Glutamatergic neuron (in vitro differentiated cells): ENCODE results near the gene USP46. TPM values are rescaled to one million over a fixed set of nuclear protein-coding genes. Genes with fewer than 3 reads are reported as not detected.

Source experiments
- DNase-seq: peaks from one replicate; pipeline ENCODE4 v3.0.0; 2022
- H3K27ac Mint-ChIP-seq: one replicate; pipeline ENCODE4 v1.8.0; 2020; ENCODE audit warnings: mild to moderate bottlenecking, mixed read lengths, inconsistent platforms; ENCODE audit not compliant: unreplicated experiment
- H3K27me3 Mint-ChIP-seq: one replicate; pipeline ENCODE4 v1.8.0; 2020; ENCODE audit warnings: mild to moderate bottlenecking, moderate library complexity, mixed read lengths, inconsistent platforms; ENCODE audit not compliant: unreplicated experiment
- H3K36me3 Mint-ChIP-seq: one replicate; pipeline ENCODE4 v1.8.0; 2020; ENCODE audit warnings: mild to moderate bottlenecking, mixed read lengths, inconsistent platforms; ENCODE audit not compliant: unreplicated experiment
- H3K4me1 Mint-ChIP-seq: one replicate; pipeline ENCODE4 v1.8.0; 2020; ENCODE audit warnings: mild to moderate bottlenecking, low read depth, mixed read lengths, inconsistent platforms; ENCODE audit not compliant: unreplicated experiment
- H3K4me3 Mint-ChIP-seq: one replicate; pipeline ENCODE4 v1.8.0; 2020; ENCODE audit warnings: mild to moderate bottlenecking, mixed read lengths, inconsistent platforms; ENCODE audit not compliant: unreplicated experiment
- H3K9me3 Mint-ChIP-seq: one replicate; pipeline ENCODE4 v1.8.0; 2020; ENCODE audit warnings: mild to moderate bottlenecking, moderate library complexity, mixed read lengths, inconsistent platforms; ENCODE audit not compliant: unreplicated experiment
- total RNA-seq: library from RNA; stranded (reverse); fragmentation: NEBNext Ultra II Directional; extraction: Animal tissue kit (Norgen Biotek cat#: 25700); gene quantifications from one replicate; pipeline ENCODE4 v1.2.1, GENCODE V29; 2021; ENCODE audit not compliant: unreplicated experiment
- TF ChIP-seq, protein P1 (sequence below): fragments of 200-600 bp; sonication (generic); IDR thresholded peaks from one replicate; pipeline ENCODE4 v1.5.0; 2021; ENCODE audit not compliant: partially characterized antibody, unreplicated experiment

Gene USP46
- total RNA-seq, 1 donor from 2014 or later, result 72.4 TPM

DNA sequence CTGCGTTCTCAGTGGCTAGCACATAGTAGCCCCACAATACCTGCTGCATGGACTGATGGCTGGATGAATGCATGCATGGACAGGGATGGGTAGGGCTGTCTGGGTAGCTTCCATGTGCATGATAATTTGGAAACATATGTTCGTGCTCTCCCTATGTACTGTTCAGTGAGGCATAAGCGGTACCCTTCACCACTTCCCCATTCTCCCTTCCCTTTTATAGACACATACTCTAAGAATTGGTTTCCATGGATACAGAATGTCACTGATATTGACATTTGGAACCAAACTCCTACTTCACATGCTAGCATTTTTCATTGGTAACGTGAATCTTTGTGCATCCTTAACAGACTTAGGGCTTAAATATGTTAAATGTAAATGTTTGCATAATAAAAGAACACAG lies 20.4 kb downstream of the USP46 start:
- TF ChIP-seq, protein P1, sequence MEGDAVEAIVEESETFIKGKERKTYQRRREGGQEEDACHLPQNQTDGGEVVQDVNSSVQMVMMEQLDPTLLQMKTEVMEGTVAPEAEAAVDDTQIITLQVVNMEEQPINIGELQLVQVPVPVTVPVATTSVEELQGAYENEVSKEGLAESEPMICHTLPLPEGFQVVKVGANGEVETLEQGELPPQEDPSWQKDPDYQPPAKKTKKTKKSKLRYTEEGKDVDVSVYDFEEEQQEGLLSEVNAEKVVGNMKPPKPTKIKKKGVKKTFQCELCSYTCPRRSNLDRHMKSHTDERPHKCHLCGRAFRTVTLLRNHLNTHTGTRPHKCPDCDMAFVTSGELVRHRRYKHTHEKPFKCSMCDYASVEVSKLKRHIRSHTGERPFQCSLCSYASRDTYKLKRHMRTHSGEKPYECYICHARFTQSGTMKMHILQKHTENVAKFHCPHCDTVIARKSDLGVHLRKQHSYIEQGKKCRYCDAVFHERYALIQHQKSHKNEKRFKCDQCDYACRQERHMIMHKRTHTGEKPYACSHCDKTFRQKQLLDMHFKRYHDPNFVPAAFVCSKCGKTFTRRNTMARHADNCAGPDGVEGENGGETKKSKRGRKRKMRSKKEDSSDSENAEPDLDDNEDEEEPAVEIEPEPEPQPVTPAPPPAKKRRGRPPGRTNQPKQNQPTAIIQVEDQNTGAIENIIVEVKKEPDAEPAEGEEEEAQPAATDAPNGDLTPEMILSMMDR, result no peak
- Mint-ChIP-seq H3K9me3 (peaks cover 2% of the 10 kb centered on the region), H3K27me3 (peaks cover 4% of the 10 kb centered on the region), H3K36me3 (no peaks in the 10 kb centered on the region), H3K4me1 (peaks cover 8% of the 10 kb centered on the region), H3K4me3 (no peak overlapping the region), H3K27ac (no peak overlapping the region)
- DNase-seq, result no peak

DNA sequence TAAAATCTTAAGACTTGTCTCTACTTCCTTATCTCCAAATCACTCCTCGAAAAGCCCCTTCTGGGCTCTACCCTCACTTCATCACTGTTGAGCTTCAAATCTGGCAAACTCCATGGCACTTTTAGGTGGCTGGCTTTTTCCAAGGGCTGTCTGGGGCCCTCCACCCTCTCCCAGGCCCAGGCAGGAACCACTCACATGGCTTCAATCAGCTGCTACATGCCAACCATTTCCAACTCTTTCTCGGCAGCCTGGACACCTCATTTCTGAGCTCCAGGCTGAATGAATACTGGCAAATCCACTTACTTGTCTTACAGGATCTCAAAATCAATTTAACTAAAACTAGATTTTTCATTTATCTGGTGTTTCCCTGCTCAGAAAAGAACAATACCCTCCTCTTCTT lies 22.0 kb downstream of the USP46 start:
- TF ChIP-seq, protein P1, result no peak
- no peaks in the 10 kb centered on the region for H3K36me3 Mint-ChIP-seq
- peaks cover 4% of the 10 kb centered on the region for H3K27me3 Mint-ChIP-seq
- no peak overlapping the region for H3K4me3 Mint-ChIP-seq
- H3K4me1 Mint-ChIP-seq, result peaks cover 8% of the 10 kb centered on the region
- H3K9me3 Mint-ChIP-seq, result peaks cover 2% of the 10 kb centered on the region
- DNase-seq, result no peak
- peak overlapping the region; percentile 12 for H3K27ac Mint-ChIP-seq

DNA sequence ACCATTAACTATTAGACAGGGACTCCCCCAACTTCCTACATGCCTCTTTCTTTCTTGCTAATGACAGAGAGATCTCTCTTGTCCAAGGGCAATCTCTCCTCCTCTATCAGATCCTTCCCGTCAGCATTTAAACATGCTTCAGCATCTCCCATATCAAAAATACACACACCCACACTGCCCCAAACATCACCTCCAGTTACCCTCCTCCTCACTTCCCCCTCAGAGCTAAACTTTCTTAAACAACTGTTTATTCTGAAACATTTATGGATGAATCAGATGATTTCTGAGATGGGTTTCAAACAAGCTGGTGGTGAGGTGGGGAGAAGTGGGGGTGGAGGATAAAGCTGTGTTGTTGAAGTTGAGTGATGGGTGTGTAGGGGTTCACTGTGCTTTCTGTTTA lies 23.5 kb downstream of the USP46 start:
- H3K9me3 Mint-ChIP-seq, result peaks cover 4% of the 10 kb centered on the region
- peaks cover 4% of the 10 kb centered on the region for H3K27me3 Mint-ChIP-seq
- no peak overlapping the region for H3K4me3 Mint-ChIP-seq
- H3K27ac Mint-ChIP-seq, result no peak overlapping the region
- no peaks in the 10 kb centered on the region for H3K36me3 Mint-ChIP-seq
- TF ChIP-seq, protein P1, result no peak
- DNase-seq, result no peak
- H3K4me1 Mint-ChIP-seq, result peaks cover 8% of the 10 kb centered on the region

DNA sequence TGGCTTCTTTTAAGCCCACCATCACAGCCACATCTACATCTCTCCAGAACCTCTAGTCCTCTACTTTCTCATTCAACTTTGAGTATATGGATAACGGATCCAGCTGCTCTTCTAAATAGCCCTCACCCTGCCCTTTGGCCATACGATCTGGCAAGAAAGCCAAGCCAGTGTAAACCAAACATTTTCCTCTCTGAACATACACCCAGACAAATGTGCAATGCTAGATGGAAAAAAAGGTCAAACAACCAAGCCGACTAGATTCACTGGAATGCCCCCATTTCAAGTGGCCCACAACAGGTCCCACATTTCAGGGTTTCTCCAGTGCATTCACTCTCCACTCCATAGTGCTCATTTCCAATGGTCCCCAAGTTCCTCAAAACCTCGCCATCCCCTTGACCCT lies 24.0 kb downstream of the USP46 start:
- peaks cover 4% of the 10 kb centered on the region for H3K9me3 Mint-ChIP-seq
- H3K4me1 Mint-ChIP-seq, result peaks cover 8% of the 10 kb centered on the region
- no peak overlapping the region for H3K4me3 Mint-ChIP-seq
- H3K27me3 Mint-ChIP-seq, result peaks cover 4% of the 10 kb centered on the region
- TF ChIP-seq, protein P1, result no peak
- H3K27ac Mint-ChIP-seq, result no peak overlapping the region
- DNase-seq, result no peak
- no peaks in the 10 kb centered on the region for H3K36me3 Mint-ChIP-seq

DNA sequence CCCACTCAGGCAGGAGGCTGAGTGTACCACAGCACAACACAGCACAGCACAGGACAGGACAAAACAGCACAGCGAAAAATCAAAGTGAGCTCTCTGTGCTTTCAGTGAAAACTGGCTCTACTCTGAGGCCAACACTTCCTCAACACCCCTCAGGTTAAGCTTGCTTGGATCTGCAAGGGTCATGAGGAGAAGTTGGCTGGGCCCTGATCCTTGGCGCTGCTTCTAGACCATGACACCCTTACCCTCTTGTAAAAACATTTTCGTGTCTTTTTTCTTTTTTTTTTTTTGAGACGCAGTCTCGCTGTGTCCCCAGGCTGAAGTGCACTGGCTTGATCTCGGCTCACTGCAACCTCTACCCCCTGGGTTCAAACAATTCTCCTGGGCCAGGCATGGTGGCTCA lies 25.3 kb downstream of the USP46 start:
- H3K4me3 Mint-ChIP-seq, result no peak overlapping the region
- H3K27ac Mint-ChIP-seq, result no peak overlapping the region
- TF ChIP-seq, protein P1, result no peak

More for the DNA sequence above, 25.3 kb downstream of the USP46 start:
- Mint-ChIP-seq H3K4me1 (peaks cover 8% of the 10 kb centered on the region), H3K27me3 (peaks cover 4% of the 10 kb centered on the region), H3K9me3 (peaks cover 4% of the 10 kb centered on the region), H3K36me3 (no peaks in the 10 kb centered on the region)
- DNase-seq, result no peak
